ENCODE data around the gene MRPL28.

DNA sequence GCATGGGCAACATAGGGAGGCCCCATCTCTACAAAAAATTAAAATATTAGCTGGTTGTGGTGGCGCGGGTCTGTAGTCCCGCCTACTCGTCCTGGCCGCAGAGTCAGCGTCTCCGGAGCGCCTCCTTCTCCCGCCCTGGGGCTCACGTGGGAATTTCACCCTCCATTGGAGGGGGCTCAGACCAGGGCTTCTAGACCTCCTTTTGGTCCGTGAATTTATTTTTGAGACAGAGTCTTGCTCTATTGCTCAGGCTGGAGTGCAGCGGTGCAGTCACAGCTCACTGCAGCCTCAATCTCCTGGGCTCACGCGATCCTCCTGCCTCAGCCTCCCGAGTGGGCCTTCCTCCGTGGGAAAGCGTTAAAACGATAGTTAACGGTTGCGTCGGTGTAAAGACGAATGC is 26.3 kb upstream of the MRPL28 start:
- TF ChIP-seq ZNF274 (IDR thresholded peaks at IDR 0.05; ENCODE audit: low read depth, low read length) (no peak), SUZ12 (IDR thresholded peaks at IDR 0.05; ENCODE audit: extremely low read depth, insufficient read depth, insufficient read length) (no peak), YY1 (IDR thresholded peaks at IDR 0.05; ENCODE audit: insufficient read depth, insufficient read length) (no peak)
